Lower leg skin (tissue), 3 donors: Measurements from ENCODE around the gene NKIRAS1.

Experiments used
- POLR2A ChIP-seq, 2 donors: fragments of 450-650 bp; IDR thresholded peaks; one replicate each; pipeline ENCODE4 v1.6.1; 2016 to 2017; ENCODE audit warnings: antibody characterized with exemption in 2 of 2, mild to moderate bottlenecking in 1 of 2, moderate library complexity in 1 of 2
- TF ChIP-seq, protein P1 (sequence below), 3 donors: fragments of 450-650 bp; IDR thresholded peaks; one replicate each; pipeline ENCODE4 v1.5.1; 2016; ENCODE audit warnings: antibody characterized with exemption in 3 of 3, mild to moderate bottlenecking in 3 of 3, moderate library complexity in 2 of 3

DNA sequence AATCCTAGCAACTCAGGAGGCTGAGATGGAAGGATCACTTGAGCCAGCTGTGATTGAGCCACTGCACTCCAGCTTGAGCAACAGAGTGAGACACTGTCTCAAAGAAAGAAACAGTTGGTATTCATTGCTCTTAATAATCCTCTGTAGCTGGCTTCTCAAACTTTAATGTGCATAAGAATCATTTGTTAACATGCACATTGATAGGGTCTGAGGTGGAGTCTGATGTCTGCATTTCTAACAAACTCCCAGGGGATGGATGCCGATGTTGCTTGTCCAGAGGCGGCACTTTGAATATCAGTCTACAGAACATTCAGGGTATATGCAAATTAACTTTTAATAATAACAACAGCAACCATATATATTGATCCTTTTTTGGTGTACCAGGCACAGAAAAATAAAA lies 39.9 kb downstream of the NKIRAS1 start:
- TF ChIP-seq, protein P1, sequence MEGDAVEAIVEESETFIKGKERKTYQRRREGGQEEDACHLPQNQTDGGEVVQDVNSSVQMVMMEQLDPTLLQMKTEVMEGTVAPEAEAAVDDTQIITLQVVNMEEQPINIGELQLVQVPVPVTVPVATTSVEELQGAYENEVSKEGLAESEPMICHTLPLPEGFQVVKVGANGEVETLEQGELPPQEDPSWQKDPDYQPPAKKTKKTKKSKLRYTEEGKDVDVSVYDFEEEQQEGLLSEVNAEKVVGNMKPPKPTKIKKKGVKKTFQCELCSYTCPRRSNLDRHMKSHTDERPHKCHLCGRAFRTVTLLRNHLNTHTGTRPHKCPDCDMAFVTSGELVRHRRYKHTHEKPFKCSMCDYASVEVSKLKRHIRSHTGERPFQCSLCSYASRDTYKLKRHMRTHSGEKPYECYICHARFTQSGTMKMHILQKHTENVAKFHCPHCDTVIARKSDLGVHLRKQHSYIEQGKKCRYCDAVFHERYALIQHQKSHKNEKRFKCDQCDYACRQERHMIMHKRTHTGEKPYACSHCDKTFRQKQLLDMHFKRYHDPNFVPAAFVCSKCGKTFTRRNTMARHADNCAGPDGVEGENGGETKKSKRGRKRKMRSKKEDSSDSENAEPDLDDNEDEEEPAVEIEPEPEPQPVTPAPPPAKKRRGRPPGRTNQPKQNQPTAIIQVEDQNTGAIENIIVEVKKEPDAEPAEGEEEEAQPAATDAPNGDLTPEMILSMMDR (IDR thresholded peaks at IDR 0.05): no peak
- no peak for TF ChIP-seq POLR2A (IDR thresholded peaks at IDR 0.05)
